Gastrocnemius medialis (tissue), 4 donors: Measurements from ENCODE around the gene TESK2. TPM values are rescaled to one million over a fixed set of nuclear protein-coding genes. Genes with fewer than 3 reads are reported as not detected.

Source experiments
- ATAC-seq, 2 donors: fragments of 150-250 bp; one replicate each; pipeline ENCODE4 v1.9.1; 2016
- DNase-seq, 2 donors: peaks; one replicate each; pipeline ENCODE4 v3.0.0-alpha.2; 2019
- H3K27ac ChIP-seq, 4 donors: fragments of 200-600 bp; sonication (generic); 1 replicate in 1 of 4; 2 replicates in 3 of 4; pipeline ENCODE4 v1.5.1; 2016 to 2018; ENCODE audit warnings: mild to moderate bottlenecking in 2 of 4, moderate library complexity in 1 of 4
- H3K27me3 ChIP-seq, 3 donors: fragments of 200-600 bp; sonication (generic) in 2 of 3; 1 replicate in 1 of 3; 2 replicates in 2 of 3; pipeline versions ENCODE4 v1.5.1 to v1.6.0; 2016 to 2019; ENCODE audit warnings: mild to moderate bottlenecking in 1 of 3, moderate library complexity in 1 of 3
- H3K36me3 ChIP-seq, 2 donors: fragments of 200-600 bp; sonication (generic) in 1 of 2; one replicate each; pipeline ENCODE4 v1.5.1; 2017 to 2018
- H3K4me1 ChIP-seq, 2 donors: fragments of 200-600 bp; sonication (generic) in 1 of 2; one replicate each; pipeline ENCODE4 v1.5.1; 2016 to 2017; ENCODE audit warnings: mild to moderate bottlenecking in 2 of 2
- H3K4me3 ChIP-seq, 4 donors: fragments of 200-600 bp; sonication (generic) in 3 of 4; 1 replicate in 1 of 4; 2 replicates in 3 of 4; pipeline ENCODE4 v1.5.1; 2016 to 2019; ENCODE audit warnings: mild to moderate bottlenecking in 2 of 4
- H3K9me3 ChIP-seq, 3 donors: fragments of 200-600 bp; sonication (generic) in 2 of 3; 1 replicate in 1 of 3; 2 replicates in 2 of 3; pipeline ENCODE4 v1.5.1; 2016 to 2019
- CTCF ChIP-seq, 5 experiments: fragments of 450-650 bp in 3 of 5; fragments of 200-600 bp in 2 of 5; sonication (generic) in 2 of 5; IDR thresholded peaks in 4 of 5; conservative IDR thresholded peaks in 1 of 5; 1 replicate in 4 of 5; 2 replicates in 1 of 5; pipeline ENCODE4 v1.5.1; 2016 to 2019; ENCODE audit warnings: antibody characterized with exemption in 5 of 5, mild to moderate bottlenecking in 3 of 5, moderate library complexity in 3 of 5
- POLR2A ChIP-seq, 2 donors: fragments of 450-650 bp; IDR thresholded peaks; one replicate each; pipeline ENCODE4 v1.6.1; 2017; ENCODE audit warnings: antibody characterized with exemption in 2 of 2, mild to moderate bottlenecking in 2 of 2, moderate library complexity in 2 of 2
- in situ Hi-C, 4 donors: fragments of 200-750 bp; cut with MboI; loops; one replicate each; pipeline versions ENCODE4 v1.15.0 to v1.8.0; 2017; ENCODE audit warnings: low sequenced_read_pairs in 4 of 4
- intact Hi-C: fragments of 100-400 bp; cut with DNase I; formaldehyde crosslinking; loops from one replicate; pipeline ENCODE4 v1.15.1; 2023; ENCODE audit warnings: low total_unique reads
- total RNA-seq, 4 donors: library from RNA; depleted of rRNA; stranded (reverse); fragments of >200 nt; gene quantifications; one replicate each; pipeline versions ENCODE4 v1.1.0 to v1.2.3, GENCODE V29; 2016

Gene TESK2
- total RNA-seq, 4 donors from 2014 or later = 3.4 to 5.8 (median 4.5) TPM

DNA sequence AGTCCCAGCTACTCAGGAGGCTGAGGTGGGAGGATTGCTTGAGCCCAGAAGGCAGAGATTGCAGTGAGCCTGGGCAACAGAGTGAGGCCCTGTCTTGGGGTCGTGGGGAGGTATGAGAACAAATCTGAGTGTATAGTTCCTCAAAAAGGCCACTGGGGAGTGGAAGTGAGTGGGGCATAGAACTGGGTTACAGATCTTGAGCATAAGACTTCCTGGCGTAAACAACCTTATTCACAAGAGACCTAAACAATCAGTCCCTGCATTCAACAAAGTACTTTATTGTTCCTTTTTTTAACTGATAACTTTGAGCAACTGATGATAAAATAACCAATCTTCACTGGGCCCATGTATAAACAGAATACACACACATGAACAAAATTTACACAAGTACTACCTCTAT lies 78.1 kb downstream of the TESK2 start:
- in situ Hi-C loops (no loop called here), intact Hi-C loops (no loop called here)
- no peaks in the 10 kb centered on the region for H3K27me3 ChIP-seq
- H3K9me3 ChIP-seq = no peaks in the 10 kb centered on the region
- H3K27ac ChIP-seq = no peak overlapping the region
- TF ChIP-seq POLR2A (IDR thresholded peaks at IDR 0.05) (no peak), CTCF (IDR thresholded peaks at IDR 0.05 in 4 of 5, conservative IDR thresholded peaks at IDR 0.05 in 1 of 5) (no peak)
- no peaks in the 10 kb centered on the region for H3K36me3 ChIP-seq
- no peak overlapping the region for H3K4me3 ChIP-seq
- DNase-seq (no peak), ATAC-seq (no peak)
- H3K4me1 ChIP-seq = peaks cover 0 to 6% of the 10 kb centered on the region in 2 donors

DNA sequence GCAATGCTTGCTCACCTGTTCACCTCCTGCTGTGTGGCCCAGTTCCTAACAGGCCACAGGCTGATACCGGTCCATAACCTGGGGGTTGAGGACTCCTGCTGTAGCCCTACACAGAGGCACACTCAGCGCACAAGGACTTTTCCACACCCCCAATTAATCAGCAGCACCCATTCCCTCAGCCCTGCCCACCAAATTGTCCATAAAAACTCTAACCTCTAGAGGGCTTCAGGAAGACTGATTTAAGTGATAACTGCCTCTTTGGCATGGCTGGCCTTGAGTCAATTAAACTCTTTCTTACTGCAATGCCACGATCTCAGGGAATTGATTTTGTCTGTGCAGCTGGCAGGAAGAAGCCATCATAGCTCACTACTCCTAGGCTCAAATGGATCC lies 79.5 kb downstream of the TESK2 start:
- no peak overlapping the region for H3K27ac ChIP-seq
- H3K4me1 ChIP-seq = peaks cover 0 to 6% of the 10 kb centered on the region in 2 donors
- DNase-seq = no peak
- H3K36me3 ChIP-seq = no peaks in the 10 kb centered on the region
- H3K27me3 ChIP-seq = no peaks in the 10 kb centered on the region
- ATAC-seq = no peak
- intact Hi-C loops (no loop called here), in situ Hi-C loops (no loop called here)
- H3K4me3 ChIP-seq = no peak overlapping the region
- TF ChIP-seq POLR2A (IDR thresholded peaks at IDR 0.05) (no peak), CTCF (IDR thresholded peaks at IDR 0.05 in 4 of 5, conservative IDR thresholded peaks at IDR 0.05 in 1 of 5) (no peak)
- no peaks in the 10 kb centered on the region for H3K9me3 ChIP-seq

DNA sequence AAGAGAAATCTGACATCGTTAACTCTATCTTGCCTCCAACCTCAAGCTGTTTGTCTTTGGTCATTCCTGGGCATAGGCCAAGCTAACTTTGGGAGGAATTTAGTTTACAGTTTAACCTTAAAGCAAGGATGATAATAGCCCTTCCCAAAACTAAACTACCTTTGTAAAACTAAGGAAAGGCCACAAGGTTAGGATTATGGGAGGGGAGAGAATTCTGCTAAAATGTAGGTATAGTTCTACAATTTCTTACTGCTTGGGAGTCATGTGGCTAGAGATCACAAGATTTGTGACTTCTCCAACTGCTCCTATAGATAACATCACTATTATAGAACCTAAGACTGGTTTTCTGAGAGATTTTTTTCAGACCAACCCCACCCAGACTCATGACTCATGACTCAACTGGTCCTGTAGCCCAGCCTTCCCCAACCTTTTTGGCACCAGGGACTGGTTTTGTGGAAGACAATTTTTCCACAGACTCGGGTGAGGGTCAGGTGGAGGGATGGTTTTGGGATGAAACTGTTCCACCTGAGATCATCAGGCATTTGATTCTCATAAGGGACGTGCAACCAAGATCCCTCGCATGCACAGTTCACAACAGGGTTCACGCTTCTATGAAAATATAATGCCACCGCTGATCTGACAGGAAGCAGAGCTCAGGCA lies 80.0 kb downstream of the TESK2 start:
- peaks cover 0 to 6% of the 10 kb centered on the region in 2 donors for H3K4me1 ChIP-seq
- no peak for ATAC-seq
- TF ChIP-seq POLR2A (IDR thresholded peaks at IDR 0.05) (no peak), CTCF (IDR thresholded peaks at IDR 0.05 in 4 of 5, conservative IDR thresholded peaks at IDR 0.05 in 1 of 5) (no peak)
- no peaks in the 10 kb centered on the region for H3K9me3 ChIP-seq
- no peak for DNase-seq
- in situ Hi-C loops (no loop called here), intact Hi-C loops (no loop called here)
- no peaks in the 10 kb centered on the region for H3K27me3 ChIP-seq
- H3K27ac ChIP-seq = no peak overlapping the region
- no peak overlapping the region for H3K4me3 ChIP-seq
- H3K36me3 ChIP-seq = no peaks in the 10 kb centered on the region

DNA sequence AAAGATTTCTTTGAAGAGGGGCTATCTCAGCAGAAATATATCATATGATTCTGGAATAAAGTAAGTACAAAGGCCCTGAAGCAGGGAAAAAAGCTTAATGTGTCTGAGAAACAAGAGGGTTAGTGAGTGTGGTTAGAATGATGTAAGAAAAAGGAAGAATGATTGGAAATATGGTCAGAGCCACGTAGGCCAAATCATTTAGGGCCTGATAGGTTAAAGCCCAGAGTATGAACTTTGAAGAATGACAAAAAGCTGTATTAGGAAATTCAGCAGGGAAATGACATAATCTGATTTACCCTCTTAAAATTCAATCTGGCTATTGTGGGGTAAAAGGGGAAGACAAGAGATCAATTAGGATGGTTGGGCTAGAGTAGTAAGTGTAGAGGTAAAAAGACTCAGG lies 81.7 kb downstream of the TESK2 start:
- ATAC-seq (no peak), DNase-seq (no peak)
- H3K27ac ChIP-seq = no peak overlapping the region
- no peaks in the 10 kb centered on the region for H3K36me3 ChIP-seq
- H3K9me3 ChIP-seq = no peaks in the 10 kb centered on the region
- intact Hi-C loops (no loop called here), in situ Hi-C loops (no loop called here)
- no peaks in the 10 kb centered on the region for H3K27me3 ChIP-seq
- no peak for TF ChIP-seq CTCF (IDR thresholded peaks at IDR 0.05 in 4 of 5, conservative IDR thresholded peaks at IDR 0.05 in 1 of 5)
- TF ChIP-seq POLR2A (IDR thresholded peaks at IDR 0.05) = no peak
- no peak overlapping the region for H3K4me3 ChIP-seq
- H3K4me1 ChIP-seq = peaks cover 0 to 6% of the 10 kb centered on the region in 2 donors
